Fibroblast of gingiva (primary cell): ENCODE measurements around the gene HOXB8.

Experiments
- DNase-seq: peaks from one replicate; pipeline ENCODE4 v3.0.0-alpha.2; 2011; ENCODE audit warnings: low read depth

HOXB8 gene

GRCh38 chr17:48567646-48568354 is 47.3 kb downstream of the HOXB8 start:
- DNase-seq = no peak

DNA sequence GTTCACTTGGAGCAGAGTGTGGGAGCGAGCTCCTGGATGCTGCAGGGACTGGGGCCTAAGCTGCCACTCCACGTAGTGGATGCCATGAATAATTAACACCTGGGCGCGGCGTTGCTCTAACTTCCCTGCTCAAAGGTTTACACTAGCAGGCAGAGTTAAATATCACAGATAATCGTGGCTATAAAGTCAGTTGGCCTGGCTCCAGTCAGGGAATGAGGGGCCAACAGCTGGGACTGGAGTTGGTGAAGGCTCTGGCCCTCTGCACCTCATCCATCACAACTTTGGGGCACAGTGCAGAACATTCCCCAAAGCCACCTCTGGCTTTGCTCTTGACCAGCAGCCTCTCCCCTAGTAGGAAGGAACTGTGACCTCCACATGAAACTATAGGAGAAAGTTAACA is 47.9 kb downstream of the HOXB8 start:
- DNase-seq = no peak

GRCh38 chr17:48566717-48567116 is 48.4 kb downstream of the HOXB8 start:
- DNase-seq = no peak

GRCh38 chr17:48565925-48566710 is 49.0 kb downstream of the HOXB8 start:
- DNase-seq = no peak

DNA sequence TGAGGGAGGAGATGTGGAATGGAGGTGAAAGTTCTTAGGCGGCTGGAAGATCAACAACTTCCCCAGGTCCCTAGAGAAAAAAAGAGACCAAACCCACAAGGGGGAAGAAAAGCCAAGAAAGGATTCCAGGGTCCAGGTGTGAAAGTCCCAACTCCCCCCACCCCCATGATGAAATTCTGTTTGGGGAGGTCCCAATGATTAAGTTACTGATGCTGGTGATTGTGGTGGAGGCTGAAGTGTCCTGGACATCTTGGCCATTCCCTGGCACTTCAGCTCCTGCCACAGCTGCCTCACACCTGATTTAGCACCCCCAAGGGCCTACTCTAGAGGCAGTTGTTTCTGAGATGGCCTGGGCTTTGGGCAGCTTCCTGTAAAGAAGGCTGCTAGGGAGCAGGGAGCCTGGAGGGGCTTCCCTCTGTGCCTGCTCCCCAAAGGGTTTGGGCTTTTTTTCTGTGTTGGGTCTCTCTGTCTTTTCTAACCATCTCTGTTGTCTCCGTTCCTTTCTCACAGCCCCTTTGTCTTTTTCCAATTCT is 50.0 kb downstream of the HOXB8 start:
- no peak for DNase-seq

GRCh38 chr17:48564188-48565021 is 50.7 kb downstream of the HOXB8 start:
- no peak for DNase-seq

GRCh38 chr17:48563867-48564187 is 51.3 kb downstream of the HOXB8 start:
- no peak for DNase-seq

- no peak for DNase-seq
Observed at GRCh38 chr17:48563385-48563838, 51.7 kb downstream of the HOXB8 start.

DNA sequence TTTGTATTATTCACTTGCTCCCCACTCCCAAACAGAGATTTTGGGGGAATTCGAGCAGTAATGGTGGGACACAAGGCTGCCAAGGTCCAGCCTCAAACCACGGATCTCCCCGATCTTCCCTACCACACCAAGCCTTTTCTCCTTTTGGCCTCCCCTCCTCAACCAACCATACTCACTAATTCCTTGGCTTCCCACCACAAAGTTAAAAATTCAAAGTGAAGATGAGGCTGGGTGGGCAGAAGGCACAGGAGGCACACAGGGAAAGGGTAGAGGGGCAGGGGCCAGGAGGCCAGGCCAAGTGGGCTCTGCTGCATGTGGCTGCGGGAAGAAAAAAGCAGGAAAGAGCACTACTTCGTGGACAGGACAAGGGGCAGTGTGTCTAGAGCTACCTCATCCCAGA is 52.2 kb downstream of the HOXB8 start:
- DNase-seq = no peak
